Endothelial cell (in vitro differentiated cells): ENCODE results near the gene NXNL1. TPM values are rescaled to one million over a fixed set of nuclear protein-coding genes. Genes with fewer than 3 reads are reported as not detected.

ENCODE experiments used
- DNase-seq: peaks from one replicate; pipeline ENCODE4 v3.0.0; 2021; ENCODE audit warnings: low spot score
- H3K27ac Mint-ChIP-seq: one replicate; pipeline ENCODE4 v1.8.0; 2021; ENCODE audit warnings: mixed read lengths, inconsistent platforms; ENCODE audit not compliant: unreplicated experiment
- H3K27me3 Mint-ChIP-seq: one replicate; pipeline ENCODE4 v1.8.0; 2021; ENCODE audit warnings: mild to moderate bottlenecking, moderate library complexity, mixed read lengths, inconsistent platforms; ENCODE audit not compliant: unreplicated experiment
- H3K36me3 Mint-ChIP-seq: one replicate; pipeline ENCODE4 v1.8.0; 2021; ENCODE audit warnings: mild to moderate bottlenecking, low read depth, mixed read lengths, inconsistent platforms; ENCODE audit not compliant: unreplicated experiment
- H3K4me1 Mint-ChIP-seq: one replicate; pipeline ENCODE4 v1.8.0; 2021; ENCODE audit warnings: mild to moderate bottlenecking, mixed read lengths, inconsistent platforms; ENCODE audit not compliant: unreplicated experiment
- H3K4me3 Mint-ChIP-seq: one replicate; pipeline ENCODE4 v1.8.0; 2021; ENCODE audit warnings: mild to moderate bottlenecking, mixed read lengths, inconsistent platforms; ENCODE audit not compliant: unreplicated experiment
- H3K9me3 Mint-ChIP-seq: one replicate; pipeline ENCODE4 v1.8.0; 2021; ENCODE audit warnings: mixed read lengths, inconsistent platforms; ENCODE audit not compliant: unreplicated experiment
- CTCF ChIP-seq: fragments of 200-600 bp; sonication (generic); IDR thresholded peaks from one replicate; pipeline ENCODE4 v1.5.0; 2021; ENCODE audit warnings: antibody characterized with exemption; ENCODE audit not compliant: unreplicated experiment
- total RNA-seq: library from RNA; stranded (reverse); fragmentation: NEBNext Ultra II Directional; extraction: Animal tissue kit (Norgen Biotek cat#: 25700); gene quantifications from one replicate; pipeline ENCODE4 v1.2.1, GENCODE V29; 2021; ENCODE audit not compliant: unreplicated experiment

The NXNL1 gene
- total RNA-seq, 1 donor from 2014 or later, result not detected

- H3K27ac Mint-ChIP-seq, result no peak overlapping the region
- no peak for TF ChIP-seq CTCF
- no peaks in the 10 kb centered on the region for H3K4me1 Mint-ChIP-seq
- H3K36me3 Mint-ChIP-seq, result no peaks in the 10 kb centered on the region
- H3K9me3 Mint-ChIP-seq, result no peaks in the 10 kb centered on the region
- no peak for DNase-seq
- no peak overlapping the region for H3K4me3 Mint-ChIP-seq
- peaks cover 9% of the 10 kb centered on the region for H3K27me3 Mint-ChIP-seq
These were observed 6.1 kb downstream of the NXNL1 start for GRCh38 chr19:17454576-17455071.

DNA sequence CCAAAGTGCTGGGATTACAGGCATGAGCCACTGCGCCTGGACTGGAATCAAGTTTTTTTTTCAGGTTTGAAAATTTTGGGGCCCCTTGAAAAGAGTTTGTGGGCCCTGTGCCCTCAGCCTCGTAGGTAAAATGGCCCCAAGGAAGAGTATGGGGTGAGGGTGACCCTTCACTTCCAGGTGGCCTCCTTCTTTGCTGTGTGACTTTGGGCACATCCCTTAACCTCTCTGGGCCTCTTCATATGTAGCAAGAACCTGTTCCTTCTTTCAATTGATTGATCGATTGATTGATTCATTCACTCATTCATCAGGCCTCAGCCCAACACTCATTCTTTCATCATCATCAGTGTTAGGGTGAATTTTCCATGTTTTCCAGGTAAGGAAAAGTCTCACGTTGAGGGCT lies 8.9 kb downstream of the NXNL1 start:
- Mint-ChIP-seq H3K27me3 (peaks cover 12% of the 10 kb centered on the region), H3K9me3 (no peaks in the 10 kb centered on the region), H3K4me1 (no peaks in the 10 kb centered on the region), H3K36me3 (no peaks in the 10 kb centered on the region), H3K27ac (no peak overlapping the region), H3K4me3 (no peak overlapping the region)
- no peak for DNase-seq
- TF ChIP-seq CTCF, result no peak

- H3K27ac Mint-ChIP-seq, result no peak overlapping the region
- H3K27me3 Mint-ChIP-seq, result peaks cover 12% of the 10 kb centered on the region
- H3K4me3 Mint-ChIP-seq, result no peak overlapping the region
- no peaks in the 10 kb centered on the region for H3K4me1 Mint-ChIP-seq
- no peak for DNase-seq
- no peaks in the 10 kb centered on the region for H3K36me3 Mint-ChIP-seq
- TF ChIP-seq CTCF, result no peak
- no peaks in the 10 kb centered on the region for H3K9me3 Mint-ChIP-seq
These were observed 10.3 kb downstream of the NXNL1 start for GRCh38 chr19:17450264-17451075.

GRCh38 chr19:17448131-17448967 lies 12.4 kb downstream of the NXNL1 start, which contains the start of gene TMEM221:
Gene TMEM221, minus strand, starts transcription at chr19:17448668. Its CDS starts 206 bp downstream, at chr19:17448462.
- Mint-ChIP-seq H3K36me3 (no peaks in the 10 kb centered on the region), H3K4me3 (peak within 1 kb of the TSS; percentile 56), H3K27ac (no peak within 1 kb of the TSS), H3K9me3 (no peaks in the 10 kb centered on the region), H3K4me1 (no peaks in the 10 kb centered on the region), H3K27me3 (peaks cover 6% of the 10 kb centered on the region)
- peak; percentile 74 for DNase-seq
- TF ChIP-seq CTCF, result peak; percentile 37
